DOHH2 (cell line): ENCODE results near the gene CFAP97.

ENCODE experiments used
- H3F3A ChIP-seq: fragments of 200-600 bp; sonication (generic), shearing (Covaris generic); 2 replicates; pipeline ENCODE4 v1.6.0; 2016; ENCODE audit warnings: antibody characterized with exemption, mild to moderate bottlenecking; ENCODE audit not compliant: control insufficient read depth, insufficient read depth
- H3K27ac ChIP-seq: fragments of 200-600 bp; sonication (generic); 2 replicates; pipeline ENCODE4 v1.5.1; 2014; ENCODE audit warnings: low read depth, mild to moderate bottlenecking, low read length, moderate library complexity
- H3K27me3 ChIP-seq: fragments of 200-600 bp; sonication (generic); 2 replicates; pipeline ENCODE4 v1.6.1; 2014; ENCODE audit warnings: mild to moderate bottlenecking, low read length, mixed read lengths; ENCODE audit not compliant: control insufficient read depth
- H3K36me3 ChIP-seq: fragments of 200-600 bp; sonication (generic); 2 replicates; pipeline ENCODE4 v1.6.1; 2014; ENCODE audit warnings: mild to moderate bottlenecking, low read length, moderate library complexity, mixed read lengths; ENCODE audit not compliant: control insufficient read depth
- H3K4me1 ChIP-seq: fragments of 200-600 bp; sonication (generic); 2 replicates; pipeline ENCODE4 v1.6.1; 2014; ENCODE audit warnings: mild to moderate bottlenecking, low read length, mixed read lengths; ENCODE audit not compliant: control insufficient read depth
- H3K4me2 ChIP-seq: fragments of 200-600 bp; sonication (generic); 2 replicates; pipeline ENCODE4 v1.6.0; 2014; ENCODE audit warnings: mild to moderate bottlenecking, low read length, moderate library complexity
- H3K4me3 ChIP-seq: fragments of 200-600 bp; sonication (generic); 2 replicates; pipeline ENCODE4 v1.5.1; 2014; ENCODE audit warnings: mild to moderate bottlenecking, low read length, mixed read lengths
- H3K79me2 ChIP-seq: fragments of 200-600 bp; sonication (generic); 2 replicates; pipeline ENCODE4 v1.6.1; 2014; ENCODE audit warnings: mild to moderate bottlenecking, low read length, mixed read lengths; ENCODE audit not compliant: control insufficient read depth
- H3K9me2 ChIP-seq: fragments of 200-600 bp; sonication (generic); replicated peaks from 2 replicates; pipeline ENCODE4 v1.6.1; 2014; ENCODE audit warnings: mild to moderate bottlenecking, low read length, mixed read lengths; ENCODE audit not compliant: control insufficient read depth
- H3K9me3 ChIP-seq: fragments of 200-600 bp; sonication (generic); 2 replicates; pipeline ENCODE4 v1.6.1; 2014; ENCODE audit warnings: antibody characterized with exemption, low read length, mixed read lengths; ENCODE audit not compliant: control insufficient read depth, insufficient read depth
- H4K20me1 ChIP-seq: fragments of 200-600 bp; sonication (generic); 2 replicates; pipeline ENCODE4 v1.6.0; 2014; ENCODE audit warnings: low read depth, mild to moderate bottlenecking, antibody characterized with exemption, low read length, moderate library complexity; ENCODE audit not compliant: control insufficient read depth, insufficient read depth
- CTCF ChIP-seq: fragments of 200-600 bp; sonication (generic); IDR thresholded peaks from one replicate; pipeline ENCODE4 v1.5.1; 2014; ENCODE audit warnings: antibody characterized with exemption, mild to moderate bottlenecking, low read depth, low read length; ENCODE audit not compliant: poor library complexity, severe bottlenecking
- EZH2phosphoT487 ChIP-seq: fragments of 200-600 bp; sonication (generic); IDR thresholded peaks from 2 replicates; pipeline ENCODE4 v1.6.1; 2017; ENCODE audit warnings: borderline replicate concordance, mild to moderate bottlenecking, antibody characterized with exemption, low read length, moderate library complexity, mixed read lengths

The CFAP97 gene

GRCh38 chr4:185117300-185117934, 86.4 kb downstream of the CFAP97 start:
- H3K79me2 ChIP-seq, result no peaks in the 10 kb centered on the region
- 0 out of 2 replicates have a peak, but pooled peaks cover 7% of the 10 kb centered on the region for H3K27me3 ChIP-seq
- no peaks in the 10 kb centered on the region for H3K36me3 ChIP-seq
- H4K20me1 ChIP-seq, result no peaks in the 10 kb centered on the region
- H3K4me1 ChIP-seq, result no peaks in the 10 kb centered on the region
- no peaks in the 10 kb centered on the region for H3K9me2 ChIP-seq
- H3K27ac ChIP-seq, result no peak overlapping the region
- no peak overlapping the region for H3K4me2 ChIP-seq
- no peak for TF ChIP-seq EZH2phosphoT487
- TF ChIP-seq CTCF, result no peak
- no peaks in the 10 kb centered on the region for H3F3A ChIP-seq
- H3K4me3 ChIP-seq, result no peak overlapping the region
- H3K9me3 ChIP-seq, result no peaks in the 10 kb centered on the region

GRCh38 chr4:185115827-185116232, 88.0 kb downstream of the CFAP97 start:
- no peaks in the 10 kb centered on the region for H3K79me2 ChIP-seq
- no peak overlapping the region for H3K27ac ChIP-seq
- no peaks in the 10 kb centered on the region for H3K4me1 ChIP-seq
- H3K9me3 ChIP-seq, result no peaks in the 10 kb centered on the region
- H3F3A ChIP-seq, result no peaks in the 10 kb centered on the region
- no peaks in the 10 kb centered on the region for H3K9me2 ChIP-seq
- H3K27me3 ChIP-seq, result 0 out of 2 replicates have a peak, but pooled peaks cover 7% of the 10 kb centered on the region
- H3K36me3 ChIP-seq, result no peaks in the 10 kb centered on the region
- H4K20me1 ChIP-seq, result no peaks in the 10 kb centered on the region
- TF ChIP-seq CTCF (no peak), EZH2phosphoT487 (no peak)
- no peak overlapping the region for H3K4me2 ChIP-seq
- no peak overlapping the region for H3K4me3 ChIP-seq

- H3K4me3 ChIP-seq, result no peak overlapping the region
- no peaks in the 10 kb centered on the region for H3K36me3 ChIP-seq
- H3K4me1 ChIP-seq, result no peaks in the 10 kb centered on the region
- no peak for TF ChIP-seq EZH2phosphoT487
- no peak for TF ChIP-seq CTCF
- no peaks in the 10 kb centered on the region for H3K9me3 ChIP-seq
- no peak overlapping the region for H3K4me2 ChIP-seq
- no peaks in the 10 kb centered on the region for H3K79me2 ChIP-seq
- H4K20me1 ChIP-seq, result no peaks in the 10 kb centered on the region
- H3K27ac ChIP-seq, result no peak overlapping the region
- no peaks in the 10 kb centered on the region for H3K9me2 ChIP-seq
- H3K27me3 ChIP-seq, result 0 out of 2 replicates have a peak, but pooled peaks cover 6% of the 10 kb centered on the region
- no peaks in the 10 kb centered on the region for H3F3A ChIP-seq
Measured at GRCh38 chr4:185113340-185113739, 90.5 kb downstream of the CFAP97 start.
